ENCODE measurements around the gene PALD1.

The PALD1 gene

DNA sequence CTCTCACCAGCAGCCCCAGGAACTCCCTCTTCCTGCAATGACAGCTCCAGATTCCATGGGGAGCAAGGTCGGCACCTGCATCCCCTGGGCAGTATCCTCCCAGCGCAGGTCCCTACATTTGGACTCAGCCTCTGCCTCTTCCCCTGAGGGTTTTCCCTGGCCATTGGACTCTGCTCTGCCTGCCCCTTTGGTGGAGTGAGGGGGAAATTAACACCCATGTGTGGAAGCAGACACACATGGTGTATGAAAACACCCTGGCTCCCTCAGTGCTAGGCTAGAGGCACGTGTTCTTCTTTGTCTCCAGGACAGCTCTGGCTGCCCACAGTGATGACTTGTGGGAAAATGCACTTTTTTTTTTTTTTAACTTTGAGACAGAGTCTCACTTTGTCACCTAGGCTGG, 115.6 kb downstream of the PALD1 start:
- no peak for TF ChIP-seq POLR2A (IDR thresholded peaks at IDR 0.05; ENCODE audit: low read length)
- TF ChIP-seq GATA1 (IDR thresholded peaks at IDR 0.05; ENCODE audit: low read depth, low read length): no peak
- DNase-seq: no peak

DNA sequence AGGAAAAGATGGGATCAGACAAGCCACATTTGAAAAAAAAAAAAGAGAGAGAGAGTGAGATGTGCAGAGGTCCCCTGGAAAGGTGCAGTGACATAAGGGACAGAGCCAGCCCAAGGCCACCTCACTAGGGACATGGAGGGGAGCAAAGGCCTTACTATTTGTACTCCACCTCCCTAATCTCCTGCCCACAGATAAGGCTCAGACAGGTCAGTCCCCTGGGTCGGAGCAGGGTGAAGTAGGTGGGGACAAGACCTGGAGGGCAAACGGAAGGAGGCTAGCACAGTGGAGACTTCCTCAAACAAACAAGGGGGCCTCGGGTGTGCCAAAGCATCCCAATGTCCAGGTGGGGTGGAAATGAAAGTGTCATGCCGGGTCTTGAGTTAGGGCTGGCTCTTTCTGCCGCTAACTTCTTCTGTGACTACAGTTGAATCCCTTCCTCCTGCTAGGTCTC, 117.0 kb downstream of the PALD1 start:
- no peak for DNase-seq
- TF ChIP-seq GATA1 (IDR thresholded peaks at IDR 0.05; ENCODE audit: low read depth, low read length) (no peak), POLR2A (IDR thresholded peaks at IDR 0.05; ENCODE audit: low read length) (no peak)

DNA sequence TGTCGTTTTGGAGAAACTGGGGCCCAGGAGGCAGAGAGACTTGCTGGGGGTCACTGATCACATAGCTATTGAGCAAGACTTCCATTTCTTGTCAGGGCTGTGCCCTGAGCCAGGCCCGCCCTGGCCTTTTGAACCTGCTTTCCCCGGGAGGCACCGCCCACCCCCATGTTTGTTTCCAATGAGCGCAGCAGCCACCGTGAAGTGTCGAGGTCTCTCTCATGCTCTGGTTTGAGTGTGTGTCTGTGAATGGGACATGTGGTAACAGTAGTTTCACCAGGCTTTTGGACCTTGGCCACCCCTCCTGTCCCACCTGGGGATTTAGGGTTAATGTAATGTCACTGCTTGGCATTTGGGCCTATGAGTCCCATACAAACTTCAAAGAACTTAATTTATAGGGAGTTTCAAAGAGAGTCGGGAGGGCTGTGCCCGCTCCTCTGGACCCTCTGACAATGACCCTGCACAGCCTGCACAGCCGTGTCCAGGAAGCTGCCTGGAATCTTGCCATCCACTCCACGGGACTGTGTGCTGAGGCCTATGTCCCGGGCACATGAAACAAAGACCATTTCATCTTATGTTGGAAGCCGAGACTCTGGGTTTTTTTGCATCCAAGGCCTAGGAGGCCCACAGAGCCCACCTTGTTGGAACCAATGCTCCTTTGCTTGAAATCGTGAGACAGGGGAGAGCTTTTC, 117.7 kb downstream of the PALD1 start:
- TF ChIP-seq POLR2A (IDR thresholded peaks at IDR 0.05; ENCODE audit: low read length) (no peak), GATA1 (IDR thresholded peaks at IDR 0.05; ENCODE audit: low read depth, low read length) (no peak)
- no peak for DNase-seq

- TF ChIP-seq POLR2A (IDR thresholded peaks at IDR 0.05; ENCODE audit: low read length) (no peak), GATA1 (IDR thresholded peaks at IDR 0.05; ENCODE audit: low read depth, low read length) (no peak)
- DNase-seq: no peak
These were observed 118.6 kb downstream of the PALD1 start for GRCh38 chr10:70596860-70597809.

DNA sequence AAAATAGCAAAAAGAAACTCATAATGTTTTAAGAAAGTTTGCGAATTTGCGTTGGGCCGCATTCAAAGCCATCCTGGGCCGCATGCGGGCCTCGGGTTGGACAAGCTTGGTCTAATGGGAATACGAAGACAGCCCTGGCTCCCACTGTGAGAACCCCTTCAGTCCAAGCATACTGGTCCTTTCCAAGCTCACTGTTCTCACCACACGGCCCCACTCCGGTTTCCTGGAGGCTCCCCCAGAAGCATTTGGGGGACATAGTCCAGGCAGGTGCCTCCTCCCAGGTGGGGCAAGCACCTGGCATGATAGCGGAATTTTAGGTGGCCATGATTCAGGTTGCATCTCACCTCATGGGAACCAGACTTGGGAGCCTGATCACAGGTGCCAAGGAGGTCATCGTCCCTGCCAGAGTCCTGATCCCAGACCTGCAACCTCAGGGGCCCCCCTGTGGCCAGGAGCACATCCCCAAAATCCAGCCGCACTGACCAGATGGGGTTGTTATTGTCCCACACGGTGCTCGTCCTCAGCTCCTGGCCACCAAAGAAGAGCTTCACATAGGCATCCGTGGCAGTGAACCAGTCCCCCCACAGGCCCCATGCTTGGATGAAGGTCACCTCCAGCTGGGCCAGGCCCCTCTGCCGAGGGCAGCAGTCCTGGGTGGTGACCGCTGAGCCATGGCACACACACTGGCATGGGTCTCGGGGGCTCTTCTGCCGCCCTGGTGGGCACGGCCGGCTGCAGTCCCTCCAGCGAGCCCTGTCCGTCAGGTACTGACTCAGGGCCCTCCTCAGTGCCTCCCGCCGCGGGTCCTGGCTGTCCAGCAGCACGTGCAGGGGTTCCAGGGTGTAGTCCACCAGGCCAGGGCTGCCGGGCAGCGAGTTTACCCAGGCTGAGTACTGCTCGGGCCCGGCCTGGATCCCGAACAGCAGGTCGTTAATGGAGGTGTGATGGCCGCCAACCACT, 119.6 kb downstream of the PALD1 start:
- DNase-seq: no peak
- TF ChIP-seq POLR2A (IDR thresholded peaks at IDR 0.05; ENCODE audit: low read length) (no peak), GATA1 (IDR thresholded peaks at IDR 0.05; ENCODE audit: low read depth, low read length) (no peak)

- DNase-seq: no peak
- no peak for TF ChIP-seq GATA1 (IDR thresholded peaks at IDR 0.05; ENCODE audit: low read depth, low read length)
- no peak for TF ChIP-seq POLR2A (IDR thresholded peaks at IDR 0.05; ENCODE audit: low read length)
These were observed 120.3 kb downstream of the PALD1 start for GRCh38 chr10:70598857-70599295.

- TF ChIP-seq GATA1 (IDR thresholded peaks at IDR 0.05; ENCODE audit: low read depth, low read length) (no peak), POLR2A (IDR thresholded peaks at IDR 0.05; ENCODE audit: low read length) (no peak)
- DNase-seq: no peak
These were observed 120.8 kb downstream of the PALD1 start for GRCh38 chr10:70599319-70599718.

DNA sequence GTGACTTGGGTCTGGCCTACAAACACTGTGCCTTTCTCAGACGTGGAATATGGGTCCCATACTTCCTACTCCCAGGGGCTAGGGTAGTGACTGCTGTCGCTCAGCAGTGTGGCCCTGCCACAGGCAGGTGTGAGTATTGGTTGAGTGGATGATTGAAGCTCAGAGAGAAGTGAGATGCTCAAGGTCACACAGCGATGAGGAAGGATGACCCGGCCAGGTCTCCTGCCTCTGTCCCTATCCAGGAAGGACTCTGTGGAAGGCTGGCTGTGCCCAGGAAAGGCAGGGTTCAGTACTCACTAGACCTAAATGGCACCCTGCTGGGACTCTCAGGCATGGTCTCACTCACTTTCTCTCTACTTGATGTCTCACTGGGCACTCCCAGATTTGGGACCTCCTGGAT, 121.2 kb downstream of the PALD1 start:
- no peak for TF ChIP-seq POLR2A (IDR thresholded peaks at IDR 0.05; ENCODE audit: low read length)
- TF ChIP-seq GATA1 (IDR thresholded peaks at IDR 0.05; ENCODE audit: low read depth, low read length): no peak
- DNase-seq: no peak

GRCh38 chr10:70600512-70601395, 122.2 kb downstream of the PALD1 start:
- no peak for DNase-seq
- TF ChIP-seq GATA1 (IDR thresholded peaks at IDR 0.05; ENCODE audit: low read depth, low read length) (no peak), POLR2A (IDR thresholded peaks at IDR 0.05; ENCODE audit: low read length) (no peak)

- no peak for DNase-seq
- TF ChIP-seq GATA1 (IDR thresholded peaks at IDR 0.05; ENCODE audit: low read depth, low read length) (no peak), POLR2A (IDR thresholded peaks at IDR 0.05; ENCODE audit: low read length) (no peak)
These were observed 123.2 kb downstream of the PALD1 start for GRCh38 chr10:70601746-70602145.

- no peak for TF ChIP-seq GATA1 (IDR thresholded peaks at IDR 0.05; ENCODE audit: low read depth, low read length)
- no peak for TF ChIP-seq POLR2A (IDR thresholded peaks at IDR 0.05; ENCODE audit: low read length)
- DNase-seq: no peak
These were observed 124.3 kb downstream of the PALD1 start, which contains the start of gene PRF1 for GRCh38 chr10:70602665-70603448. TSS of gene PRF1 (minus strand) at chr10:70602741. CDS start at chr10:70600902, 1,839 bp downstream.

- no peak for TF ChIP-seq POLR2A (IDR thresholded peaks at IDR 0.05; ENCODE audit: low read length)
- no peak for TF ChIP-seq GATA1 (IDR thresholded peaks at IDR 0.05; ENCODE audit: low read depth, low read length)
- DNase-seq: no peak
These were observed 124.9 kb downstream of the PALD1 start for GRCh38 chr10:70603449-70603801.

Data from erythroblast (primary cell).